K562 treated with DMSO at 1 percent for 12 hours (cell line): ENCODE measurements around the gene SEC24A. TPM values are rescaled to one million over a fixed set of nuclear protein-coding genes. Genes with fewer than 3 reads are reported as not detected.

ENCODE experiments used
- total RNA-seq: library from RNA; unstranded; fragments of 300-600 nt; gene quantifications from 2 replicates; pipeline ENCODE4 v1.2.3, GENCODE V29; 2022; ENCODE audit not compliant: insufficient read depth

Gene SEC24A
- 4.9 and 20.8 TPM in 2 replicates for total RNA-seq

GRCh38 chr5:134648425-134649162 is at the start of gene SEC24A:
Gene SEC24A (plus strand): TSS chr5:134648785. CDS start chr5:134649077, 292 bp downstream.

GRCh38 chr5:134738133-134738962 is 89.8 kb downstream of the SEC24A start, which contains the start of gene CAMLG:
Gene CAMLG (plus strand): TSS chr5:134738548. CDS start chr5:134738621, 73 bp downstream.

GRCh38 chr5:134758504-134759341 is 110.1 kb downstream of the SEC24A start, which contains the start of gene DDX46:
Gene DDX46 (plus strand): TSS chr5:134758779. CDS start chr5:134758939, 160 bp downstream.

Other genes starting within 250 kb of the SEC24A start
- 49.0 and 51.9 TPM in 2 replicates for gene CDKN2AIPNL, start 236.9 kb upstream of the SEC24A start, total RNA-seq
- gene JADE2, start 123.1 kb upstream of the SEC24A start, total RNA-seq: 9.9 and 18.7 TPM in 2 replicates
- gene SAR1B, start 16.0 kb upstream of the SEC24A start, total RNA-seq: 48.5 and 64.7 TPM in 2 replicates
- 31.0 and 32.7 TPM in 2 replicates for gene CAMLG, start 89.8 kb downstream of the SEC24A start, total RNA-seq
- 18.4 and 45.5 TPM in 2 replicates for gene DDX46, start 110.0 kb downstream of the SEC24A start, total RNA-seq
- gene C5orf24, start 197.2 kb downstream of the SEC24A start, total RNA-seq: 8.1 and 26.7 TPM in 2 replicates
- 3.0 and 13.3 TPM in 2 replicates for gene TXNDC15, start 225.6 kb downstream of the SEC24A start, total RNA-seq